ENCODE results near the gene UROS. TPM values are rescaled to one million over a fixed set of nuclear protein-coding genes. Genes with fewer than 3 reads are reported as not detected.

The UROS gene
- total and polyA plus RNA-seq, 8 donors, result 8.2 to 60.9 (median 22.5) TPM

DNA sequence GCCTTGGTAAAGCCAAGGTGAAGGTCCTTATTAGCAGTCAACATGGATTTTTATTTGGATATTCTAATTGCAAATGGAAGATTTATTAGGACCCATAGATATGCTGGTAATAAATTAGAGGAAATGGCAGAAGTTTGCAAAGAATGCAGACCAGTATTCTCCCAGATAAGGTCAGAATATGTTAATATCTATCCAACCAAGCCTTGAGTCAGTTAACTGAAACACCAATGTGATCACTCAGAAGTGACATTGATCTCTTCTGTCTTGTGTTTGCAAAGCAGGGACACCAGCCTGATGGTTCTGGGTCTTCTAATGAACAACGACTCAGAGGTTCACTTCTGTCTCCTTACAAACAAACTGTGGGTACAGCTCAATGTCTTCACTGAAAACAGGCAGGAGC, 21.5 kb downstream of the UROS start:
- no peaks in the 10 kb centered on the region for H3K27me3 ChIP-seq
- H3K4me3 ChIP-seq, result no peak overlapping the region
- no peak overlapping the region for H3K27ac ChIP-seq
- H3K4me1 ChIP-seq, result no peaks in the 10 kb centered on the region
- H3K9me3 ChIP-seq, result no peaks in the 10 kb centered on the region
- DNase-seq, result no peak
- WGBS, 5 donors, result 83 to 90% (median 84%) methylated on average over 1 of the region's 1 CpG
- TF ChIP-seq EP300 (IDR thresholded peaks at IDR 0.05) (no peak), POLR2A (IDR thresholded peaks at IDR 0.05) (no peak), POLR2AphosphoS5 (IDR thresholded peaks at IDR 0.05) (no peak)
- TF ChIP-seq, protein P1, sequence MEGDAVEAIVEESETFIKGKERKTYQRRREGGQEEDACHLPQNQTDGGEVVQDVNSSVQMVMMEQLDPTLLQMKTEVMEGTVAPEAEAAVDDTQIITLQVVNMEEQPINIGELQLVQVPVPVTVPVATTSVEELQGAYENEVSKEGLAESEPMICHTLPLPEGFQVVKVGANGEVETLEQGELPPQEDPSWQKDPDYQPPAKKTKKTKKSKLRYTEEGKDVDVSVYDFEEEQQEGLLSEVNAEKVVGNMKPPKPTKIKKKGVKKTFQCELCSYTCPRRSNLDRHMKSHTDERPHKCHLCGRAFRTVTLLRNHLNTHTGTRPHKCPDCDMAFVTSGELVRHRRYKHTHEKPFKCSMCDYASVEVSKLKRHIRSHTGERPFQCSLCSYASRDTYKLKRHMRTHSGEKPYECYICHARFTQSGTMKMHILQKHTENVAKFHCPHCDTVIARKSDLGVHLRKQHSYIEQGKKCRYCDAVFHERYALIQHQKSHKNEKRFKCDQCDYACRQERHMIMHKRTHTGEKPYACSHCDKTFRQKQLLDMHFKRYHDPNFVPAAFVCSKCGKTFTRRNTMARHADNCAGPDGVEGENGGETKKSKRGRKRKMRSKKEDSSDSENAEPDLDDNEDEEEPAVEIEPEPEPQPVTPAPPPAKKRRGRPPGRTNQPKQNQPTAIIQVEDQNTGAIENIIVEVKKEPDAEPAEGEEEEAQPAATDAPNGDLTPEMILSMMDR (IDR thresholded peaks at IDR 0.05), result no peak
- H3K36me3 ChIP-seq, result peaks cover 5 to 98% (median 85%) of the 10 kb centered on the region in 4 donors
- intact Hi-C loops (cut with DNase I; ENCODE audit: low total_unique reads), result no loop called here

DNA sequence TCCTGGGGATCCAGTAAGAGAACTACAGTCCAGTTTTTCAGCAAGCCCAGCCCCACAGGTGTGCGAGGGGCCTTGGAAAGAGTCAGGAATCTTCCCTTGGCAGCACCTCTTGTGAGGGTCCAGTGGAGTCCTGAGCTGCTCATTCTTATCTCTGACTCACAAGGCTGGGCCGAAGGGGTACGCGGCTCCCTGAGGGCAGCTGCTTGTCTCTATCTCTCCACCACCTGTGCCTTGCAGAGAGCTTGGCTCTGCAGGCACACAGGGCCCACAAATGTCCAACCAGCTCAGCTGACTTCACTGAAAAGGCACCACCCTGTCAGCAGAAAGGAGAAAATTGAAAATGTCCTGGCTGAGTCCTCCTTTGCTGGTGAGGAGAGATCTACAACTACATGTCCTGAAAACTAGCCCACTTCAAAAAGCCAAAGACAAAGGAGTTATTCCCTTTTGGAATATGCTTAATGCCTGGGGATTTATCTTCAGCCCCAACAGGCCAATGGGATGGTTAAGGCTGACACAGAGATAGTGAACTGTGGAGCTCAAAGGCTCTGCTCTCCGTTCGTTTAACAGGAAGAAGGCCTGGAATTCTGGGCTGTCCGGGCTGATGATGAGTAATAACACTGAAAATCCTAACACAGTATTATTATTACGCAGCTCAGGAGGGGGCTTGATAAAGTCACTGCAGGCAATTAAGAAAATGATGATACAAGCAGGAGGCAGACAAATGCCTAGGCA, 23.4 kb downstream of the UROS start:
- no peak for DNase-seq
- intact Hi-C loops (cut with DNase I; ENCODE audit: low total_unique reads), result no loop called here
- Histone ChIP-seq H3K9me3 (no peaks in the 10 kb centered on the region), H3K4me3 (no peak overlapping the region), H3K4me1 (no peaks in the 10 kb centered on the region), H3K27me3 (no peaks in the 10 kb centered on the region), H3K36me3 (peaks cover 15 to 98% (median 85%) of the 10 kb centered on the region in 4 donors), H3K27ac (no peak overlapping the region)
- WGBS, 5 donors, result 87 to 95% (median 93%) methylated on average over 8 of the region's 8 CpGs
- TF ChIP-seq, protein P1 (IDR thresholded peaks at IDR 0.05), result no peak
- TF ChIP-seq POLR2A (IDR thresholded peaks at IDR 0.05) (no peak), POLR2AphosphoS5 (IDR thresholded peaks at IDR 0.05) (no peak), EP300 (IDR thresholded peaks at IDR 0.05) (no peak)

DNA sequence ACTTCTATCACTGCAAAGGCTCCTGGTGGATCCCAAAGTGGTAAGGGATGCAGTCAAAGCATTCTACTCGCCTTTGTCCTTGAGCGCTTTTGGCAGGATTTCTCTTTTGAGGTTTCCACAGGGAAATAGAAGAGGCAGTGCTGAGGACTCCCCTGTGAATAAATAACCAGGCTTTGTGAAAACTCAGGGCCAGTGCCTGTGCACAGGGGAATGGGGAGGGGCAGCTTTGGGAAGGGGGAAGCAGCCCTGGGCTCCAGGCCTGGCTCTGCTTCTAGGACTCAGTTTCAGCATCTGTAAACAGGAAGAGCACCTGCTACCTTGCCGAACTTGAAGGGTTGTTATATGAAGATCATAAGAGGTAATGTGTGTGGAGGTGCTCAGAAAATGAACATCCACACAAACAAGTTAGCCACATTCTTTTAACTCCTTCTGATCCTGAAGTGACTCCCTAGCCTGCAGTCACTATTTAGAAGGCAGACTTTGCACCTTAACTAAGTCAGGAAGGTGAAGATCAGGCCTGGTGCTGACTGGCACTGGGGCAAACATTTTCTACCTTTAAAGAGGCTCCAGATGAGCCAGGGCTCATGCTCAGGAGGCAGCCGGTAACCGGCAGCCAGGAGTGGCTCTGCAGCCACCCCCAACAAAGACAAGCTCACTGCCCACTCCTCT, 24.9 kb downstream of the UROS start:
- WGBS, 5 donors, result 49 to 75% (median 66%) methylated on average over 5 of the region's 5 CpGs
- TF ChIP-seq EP300 (IDR thresholded peaks at IDR 0.05), result no peak
- no peak for TF ChIP-seq POLR2AphosphoS5 (IDR thresholded peaks at IDR 0.05)
- TF ChIP-seq, protein P1 (IDR thresholded peaks at IDR 0.05), result no peak
- TF ChIP-seq POLR2A (IDR thresholded peaks at IDR 0.05), result no peak
- Histone ChIP-seq H3K27ac (no peak overlapping the region), H3K4me1 (no peaks in the 10 kb centered on the region), H3K36me3 (peaks cover 22 to 98% (median 88%) of the 10 kb centered on the region in 4 donors), H3K27me3 (no peaks in the 10 kb centered on the region), H3K9me3 (no peaks in the 10 kb centered on the region), H3K4me3 (no peak overlapping the region)
- DNase-seq, result peak in 1 of 2 donors; percentile 18
- intact Hi-C loops (cut with DNase I; ENCODE audit: low total_unique reads), result no loop called here

DNA sequence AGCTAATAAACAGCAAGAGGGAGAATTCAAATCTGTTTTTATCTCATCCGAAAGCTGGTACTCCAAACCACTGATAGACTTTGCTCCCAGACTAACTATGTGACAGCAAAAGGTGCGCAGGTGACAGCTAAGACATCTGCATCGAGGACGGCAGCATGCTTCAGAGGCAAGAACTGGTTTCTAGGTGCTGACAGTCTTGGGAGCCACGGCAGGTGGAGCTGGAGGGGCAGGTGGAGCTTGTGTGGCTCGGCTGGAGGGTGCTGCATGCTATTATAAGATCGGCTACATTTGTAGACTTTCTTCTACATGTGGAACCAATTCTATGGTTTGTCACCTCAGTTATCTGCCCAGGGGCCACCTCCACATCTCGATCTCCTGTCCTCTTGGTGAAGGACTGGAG, 25.6 kb downstream of the UROS start:
- no peak for DNase-seq
- intact Hi-C loops (cut with DNase I; ENCODE audit: low total_unique reads), result no loop called here
- Histone ChIP-seq H3K36me3 (peaks cover 28 to 98% (median 90%) of the 10 kb centered on the region in 4 donors), H3K4me1 (no peaks in the 10 kb centered on the region), H3K27ac (no peak overlapping the region), H3K27me3 (no peaks in the 10 kb centered on the region), H3K4me3 (no peak overlapping the region), H3K9me3 (no peaks in the 10 kb centered on the region)
- TF ChIP-seq POLR2A (IDR thresholded peaks at IDR 0.05), result no peak
- 87 to 92% (median 89%) methylated on average over 8 of the region's 8 CpGs for WGBS, 5 donors
